ENCODE measurements around the gene POLD1.

DNA sequence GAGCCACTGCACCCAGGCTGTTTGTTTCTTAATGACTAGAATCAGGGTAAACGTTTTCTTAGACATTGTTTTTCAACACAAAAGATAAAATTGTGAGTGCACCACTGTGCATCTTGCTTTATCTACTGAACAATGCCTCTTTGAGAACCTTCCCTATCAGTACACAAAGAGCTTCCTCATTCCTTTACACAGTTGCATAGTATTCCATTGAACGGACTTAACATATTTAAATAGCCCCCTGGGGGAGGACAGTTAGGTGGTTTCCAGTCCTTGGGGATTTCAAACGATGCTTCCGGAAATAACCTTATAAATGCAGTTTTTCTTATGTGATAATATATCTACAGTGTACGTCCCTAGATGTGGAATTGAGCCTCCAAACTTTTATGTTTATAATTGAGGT, 8.6 kb downstream of the POLD1 start:
- TF ChIP-seq EZH2 (IDR thresholded peaks at IDR 0.05; ENCODE audit: borderline replicate concordance) (no peak), EZH2phosphoT487 (IDR thresholded peaks at IDR 0.05; ENCODE audit: low read depth, severe bottlenecking, unreplicated experiment) (no peak)
- TF ChIP-seq, protein P1, sequence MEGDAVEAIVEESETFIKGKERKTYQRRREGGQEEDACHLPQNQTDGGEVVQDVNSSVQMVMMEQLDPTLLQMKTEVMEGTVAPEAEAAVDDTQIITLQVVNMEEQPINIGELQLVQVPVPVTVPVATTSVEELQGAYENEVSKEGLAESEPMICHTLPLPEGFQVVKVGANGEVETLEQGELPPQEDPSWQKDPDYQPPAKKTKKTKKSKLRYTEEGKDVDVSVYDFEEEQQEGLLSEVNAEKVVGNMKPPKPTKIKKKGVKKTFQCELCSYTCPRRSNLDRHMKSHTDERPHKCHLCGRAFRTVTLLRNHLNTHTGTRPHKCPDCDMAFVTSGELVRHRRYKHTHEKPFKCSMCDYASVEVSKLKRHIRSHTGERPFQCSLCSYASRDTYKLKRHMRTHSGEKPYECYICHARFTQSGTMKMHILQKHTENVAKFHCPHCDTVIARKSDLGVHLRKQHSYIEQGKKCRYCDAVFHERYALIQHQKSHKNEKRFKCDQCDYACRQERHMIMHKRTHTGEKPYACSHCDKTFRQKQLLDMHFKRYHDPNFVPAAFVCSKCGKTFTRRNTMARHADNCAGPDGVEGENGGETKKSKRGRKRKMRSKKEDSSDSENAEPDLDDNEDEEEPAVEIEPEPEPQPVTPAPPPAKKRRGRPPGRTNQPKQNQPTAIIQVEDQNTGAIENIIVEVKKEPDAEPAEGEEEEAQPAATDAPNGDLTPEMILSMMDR (IDR thresholded peaks at IDR 0.05; ENCODE audit: poor library complexity): no peak

All from hepatocyte (in vitro differentiated cells).